HG02798 (cell line): ENCODE measurements around the gene CSAG2.
A peak's percentile ranks its signal among the peaks of the same experiment; 100 is the strongest.
"Not testable (repeated sequence)": the region's sequence is repeated elsewhere in the genome, so short reads cannot be mapped to it uniquely, and the experiment has no call there.

Experiments used
- ATAC-seq: cut with Tn5 transposase; IDR thresholded peaks from one replicate; pipeline ENCODE4 v1.9.1; 2021; ENCODE audit warnings: mild to moderate bottlenecking; ENCODE audit not compliant: unreplicated experiment, poor library complexity

Gene CSAG2, protein sequence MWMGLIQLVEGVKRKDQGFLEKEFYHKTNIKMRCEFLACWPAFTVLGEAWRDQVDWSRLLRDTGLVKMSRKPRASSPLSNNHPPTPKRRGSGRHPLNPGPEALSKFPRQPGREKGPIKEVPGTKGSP

GRCh38 chrX:152709173-152709572, at the start of gene CSAG2:
TSS of gene CSAG2 (minus strand) at chrX:152709273. CDS start at chrX:152709112, 161 bp downstream.
- not testable (repeated sequence) for ATAC-seq

GRCh38 chrX:152754871-152755270, 45.8 kb upstream of the CSAG2 start:
- ATAC-seq = not testable (repeated sequence)

GRCh38 chrX:152753686-152754650, 44.9 kb upstream of the CSAG2 start, which contains the start of gene MAGEA2:
TSS of gene MAGEA2 (minus strand) at chrX:152753842. CDS start at chrX:152751363, 2,479 bp downstream.
- ATAC-seq = not testable (repeated sequence)

- ATAC-seq = no peak
Observed at GRCh38 chrX:152738560-152738959, 29.5 kb upstream of the CSAG2 start.

- ATAC-seq = not testable (repeated sequence)
Observed at GRCh38 chrX:152736528-152736927, 27.5 kb upstream of the CSAG2 start.

GRCh38 chrX:152735860-152736511, 26.9 kb upstream of the CSAG2 start:
- no peak for ATAC-seq

- ATAC-seq = no peak
Observed at GRCh38 chrX:152735101-152735500, 26.0 kb upstream of the CSAG2 start.

DNA sequence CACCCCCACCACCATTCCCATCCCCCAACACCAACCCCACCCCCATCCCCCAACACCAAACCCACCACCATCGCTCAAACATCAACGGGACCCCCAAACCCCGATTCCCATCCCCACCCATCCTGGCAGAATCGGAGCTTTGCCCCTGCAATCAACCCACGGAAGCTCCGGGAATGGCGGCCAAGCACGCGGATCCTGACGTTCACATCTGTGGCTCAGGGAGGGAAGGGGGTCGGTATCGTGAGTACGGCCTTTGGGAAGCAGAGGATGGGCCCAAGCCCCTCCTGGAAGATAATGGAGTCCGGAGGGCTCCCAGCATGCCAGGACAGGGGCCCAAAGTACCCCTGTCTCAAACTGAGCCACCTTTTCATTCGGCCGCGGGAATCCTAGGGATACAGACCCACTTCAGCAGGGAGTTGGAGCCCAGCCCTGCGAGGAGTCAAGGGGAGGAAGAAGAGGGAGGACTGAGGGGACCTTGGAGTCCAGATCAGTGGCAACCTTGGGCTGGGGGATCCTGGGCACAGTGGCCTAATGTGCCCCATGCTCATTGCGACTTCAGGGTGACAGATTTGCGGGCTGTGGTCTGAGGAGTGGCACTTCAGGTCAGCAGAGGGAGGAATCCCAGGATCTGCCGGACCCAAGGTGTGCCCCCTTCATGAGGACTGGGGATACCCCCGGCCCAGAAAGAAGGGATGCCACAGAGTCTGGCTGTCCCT, 25.2 kb upstream of the CSAG2 start:
- ATAC-seq = not testable (repeated sequence)

- no peak for ATAC-seq
Observed at GRCh38 chrX:152733261-152733975, 24.3 kb upstream of the CSAG2 start, which contains the start of the genes CSAG1 and MAGEA12. TSS of gene CSAG1 (minus strand) at chrX:152733721. CDS start at chrX:152732460, 1,261 bp downstream. TSS of gene MAGEA12 (plus strand) at chrX:152733757. CDS start at chrX:152736162, 2,405 bp downstream.

DNA sequence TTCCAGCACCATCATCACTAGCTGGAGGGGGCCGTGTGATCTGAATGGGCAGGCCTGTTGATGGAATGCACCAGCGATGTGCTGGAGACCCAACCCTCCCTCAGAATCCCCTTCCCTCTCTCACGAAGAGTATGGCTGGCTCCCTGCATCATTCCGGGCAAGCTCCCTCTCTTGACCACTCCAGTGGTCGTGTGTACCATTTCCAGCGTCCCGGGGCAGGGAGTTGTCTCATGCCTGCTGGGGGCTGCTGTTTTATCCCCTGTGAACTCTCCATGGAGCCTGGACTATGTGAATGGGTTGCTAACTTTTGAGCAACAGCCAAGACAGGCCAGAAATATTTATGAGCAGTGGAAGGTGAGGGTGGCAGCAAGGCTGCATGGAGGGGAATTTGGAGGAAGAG, 16.3 kb upstream of the CSAG2 start:
- ATAC-seq = no peak

DNA sequence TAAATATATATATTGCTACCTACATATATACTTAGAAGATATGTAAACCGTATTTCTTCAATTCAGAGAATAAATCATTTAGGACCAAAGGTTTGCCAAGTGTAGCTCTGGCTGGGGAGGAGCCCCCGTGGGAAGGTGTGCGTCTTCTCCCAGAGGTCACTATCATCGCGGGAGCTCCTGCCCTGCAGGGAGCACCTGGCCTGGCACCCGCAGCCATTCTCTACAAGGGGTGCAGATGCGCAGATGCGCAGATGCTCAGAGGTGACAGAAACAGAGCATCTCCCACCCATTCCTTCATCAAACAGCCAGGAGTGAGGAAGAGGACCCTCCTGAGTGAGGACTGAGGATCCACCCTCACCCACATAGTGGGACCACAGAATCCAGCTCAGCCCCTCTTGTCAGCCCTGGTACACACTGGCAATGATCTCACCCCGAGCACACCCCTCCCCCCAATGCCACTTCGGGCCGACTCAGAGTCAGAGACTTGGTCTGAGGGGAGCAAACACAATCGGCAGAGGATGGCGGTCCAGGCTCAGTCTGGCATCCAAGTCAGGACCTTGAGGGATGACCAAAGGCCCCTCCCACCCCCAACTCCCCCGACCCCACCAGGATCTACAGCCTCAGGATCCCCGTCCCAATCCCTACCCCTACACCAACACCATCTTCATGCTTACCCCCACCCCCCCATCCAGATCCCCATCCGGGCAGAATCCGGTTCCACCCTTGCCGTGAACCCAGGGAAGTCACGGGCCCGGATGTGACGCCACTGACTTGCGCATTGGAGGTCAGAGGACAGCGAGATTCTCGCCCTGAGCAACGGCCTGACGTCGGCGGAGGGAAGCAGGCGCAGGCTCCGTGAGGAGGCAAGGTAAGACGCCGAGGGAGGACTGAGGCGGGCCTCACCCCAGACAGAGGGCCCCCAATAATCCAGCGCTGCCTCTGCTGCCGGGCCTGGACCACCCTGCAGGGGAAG, 5.0 kb upstream of the CSAG2 start, which contains the start of gene MAGEA2B:
Gene MAGEA2B (plus strand): TSS at position 814 of the 973 bp plus-strand sequence. CDS start 2,479 bp downstream, outside the sequence.
- ATAC-seq = not testable (repeated sequence)

GRCh38 chrX:152713195-152713594, 4.1 kb upstream of the CSAG2 start:
- ATAC-seq = not testable (repeated sequence)

DNA sequence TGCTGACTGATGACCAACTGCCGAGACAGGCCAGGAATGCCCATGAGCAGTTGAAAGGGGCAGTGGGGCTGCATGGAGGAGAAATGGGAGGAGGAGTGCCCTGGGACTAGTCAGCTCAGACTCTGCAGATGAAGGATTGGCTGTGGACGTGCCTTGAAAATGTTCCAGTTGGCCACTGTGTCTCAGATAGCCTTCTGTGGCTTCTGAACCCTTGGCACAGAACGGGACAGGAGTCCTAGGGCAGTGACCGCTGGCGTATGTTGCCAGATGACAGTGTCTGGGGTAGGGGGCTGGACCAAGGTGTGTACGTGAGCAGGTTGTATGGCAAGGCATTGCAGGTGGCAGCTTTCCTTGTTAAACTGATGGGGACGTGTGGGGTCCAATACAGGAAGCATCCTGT, 2.6 kb downstream of the CSAG2 start:
- not testable (repeated sequence) for ATAC-seq

GRCh38 chrX:152700390-152700789, 8.7 kb downstream of the CSAG2 start:
- ATAC-seq = not testable (repeated sequence)

DNA sequence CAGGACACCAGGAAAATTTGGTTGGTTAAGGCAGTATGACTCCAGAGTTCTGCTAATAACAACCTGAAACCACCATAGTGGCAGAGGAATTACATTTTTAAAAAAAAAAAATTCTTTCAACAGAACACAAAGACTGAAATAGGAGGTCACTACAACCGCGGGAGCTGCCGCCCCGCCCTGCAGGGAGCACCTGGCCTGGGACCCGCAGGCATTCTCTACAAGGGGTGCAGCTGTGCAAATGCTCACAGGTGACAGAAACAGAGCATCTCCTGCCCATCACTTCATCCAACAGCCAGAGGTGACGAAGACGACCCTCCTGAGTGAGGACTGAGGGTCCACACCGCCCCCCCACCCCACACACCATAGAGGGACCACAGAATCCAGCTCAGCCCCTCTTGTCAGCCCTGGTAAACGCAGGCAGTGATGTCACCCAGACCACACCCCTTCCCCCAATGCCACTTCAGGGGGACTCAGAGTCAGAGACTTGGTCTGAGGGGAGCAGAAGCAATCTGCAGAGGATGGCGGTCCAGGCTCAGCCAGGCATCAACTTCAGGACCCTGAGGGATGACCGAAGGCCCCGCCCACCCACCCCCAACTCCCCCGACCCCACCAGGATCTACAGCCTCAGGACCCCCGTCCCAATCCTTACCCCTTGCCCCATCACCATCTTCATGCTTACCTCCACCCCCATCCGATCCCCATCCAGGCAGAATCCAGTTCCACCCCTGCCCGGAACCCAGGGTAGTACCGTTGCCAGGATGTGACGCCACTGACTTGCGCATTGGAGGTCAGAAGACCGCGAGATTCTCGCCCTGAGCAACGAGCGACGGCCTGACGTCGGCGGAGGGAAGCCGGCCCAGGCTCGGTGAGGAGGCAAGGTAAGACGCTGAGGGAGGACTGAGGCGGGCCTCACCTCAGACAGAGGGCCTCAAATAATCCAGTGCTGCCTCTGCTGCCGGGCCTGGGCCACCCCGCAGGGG, 10.8 kb downstream of the CSAG2 start, which contains the start of gene MAGEA3:
Gene MAGEA3 (plus strand): TSS at position 843 of the 980 bp plus-strand sequence. CDS start 2,039 bp downstream, outside the sequence.
- ATAC-seq = not testable (repeated sequence)

GRCh38 chrX:152681012-152681411, 28.1 kb downstream of the CSAG2 start:
- peak; percentile 84 for ATAC-seq

DNA sequence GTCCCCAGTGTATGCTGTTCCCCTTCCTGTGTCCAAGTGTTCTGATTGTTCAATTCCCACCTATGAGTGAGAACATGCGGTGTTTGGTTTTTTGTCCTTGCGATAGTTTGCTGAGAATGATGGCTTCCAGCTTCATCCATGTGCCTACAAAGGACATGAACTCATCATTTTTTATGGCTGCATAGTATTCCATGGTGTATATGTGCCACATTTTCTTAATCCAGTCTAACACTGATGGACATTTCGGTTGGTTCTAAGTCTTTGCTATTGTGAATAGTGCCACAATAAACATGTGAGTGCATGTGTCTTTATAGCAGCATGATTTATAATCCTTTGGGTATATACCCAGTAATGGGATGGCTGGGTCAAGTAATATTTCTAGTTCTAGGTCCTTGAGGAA, 34.4 kb downstream of the CSAG2 start:
- ATAC-seq = not testable (repeated sequence)
